ENCODE results near the gene CLIC5. TPM values are rescaled to one million over a fixed set of nuclear protein-coding genes. Genes with fewer than 3 reads are reported as not detected.

The CLIC5 gene
- polyA plus RNA-seq, 1 donor (not counting 4 experiments of a cell fraction or from before 2014, with no cell fraction given), result 0.09 TPM

- FAIRE-seq (no peak), DNase-seq (ENCODE audit: low read depth, low spot score) (no peak)
- Histone ChIP-seq H3K4me3 (ENCODE audit: control insufficient read depth in 2 of 3, extremely low read depth in 1 of 3, insufficient read depth in 2 of 3, low read depth in 1 of 3, low read length in 3 of 3) (no peak overlapping the region), H3K9ac (ENCODE audit: control insufficient read depth, extremely low read depth, insufficient read depth, low read length) (no peak overlapping the region), H4K20me1 (ENCODE audit: control insufficient read depth, extremely low read depth, insufficient read depth, low read length) (no peaks in the 10 kb centered on the region), H3K79me2 (ENCODE audit: control insufficient read depth, insufficient read depth, low read length) (no peaks in the 10 kb centered on the region), H3K9me1 (ENCODE audit: control insufficient read depth, extremely low read depth, insufficient read depth, low read length) (no peaks in the 10 kb centered on the region), H2AFZ (ENCODE audit: control insufficient read depth, low read length) (no peak overlapping the region), H3K4me1 (ENCODE audit: control insufficient read depth, extremely low read depth, insufficient read depth, low read length) (no peaks in the 10 kb centered on the region), H3K4me2 (ENCODE audit: control insufficient read depth, extremely low read depth, insufficient read depth, low read depth, low read length) (no peak overlapping the region), H3K36me3 (ENCODE audit: control insufficient read depth in 2 of 2, extremely low read depth in 1 of 2, insufficient read depth in 2 of 2, low read length in 2 of 2) (no peaks in the 10 kb centered on the region), H3K27ac (ENCODE audit: control insufficient read depth, insufficient read depth, low read length) (no peak overlapping the region), H3K27me3 (ENCODE audit: control insufficient read depth, extremely low read depth, insufficient read depth, low read length) (no peaks in the 10 kb centered on the region), H3K9me3 (ENCODE audit: control insufficient read depth, low read depth, low read length) (no peaks in the 10 kb centered on the region)
- TF ChIP-seq CTCF (optimal IDR thresholded peaks at IDR 0.05 in 1 of 3, IDR thresholded peaks at IDR 0.05 in 1 of 3, conservative IDR thresholded peaks at IDR 0.05 in 1 of 3; ENCODE audit: extremely low read depth in 1 of 3, insufficient read depth in 2 of 3, low read length in 3 of 3) (no peak), EZH2 (IDR thresholded peaks at IDR 0.05; ENCODE audit: low read length) (no peak)
- dilution Hi-C loops (cut with MboI; ENCODE audit: extremely low pct_ligation_motif_present, low sequenced_read_pairs), result no loop called here
Measured at GRCh38 chr6:45900808-45901752, 114.6 kb downstream of the CLIC5 start.

GRCh38 chr6:45899683-45899946 lies 116.0 kb downstream of the CLIC5 start:
- no peaks in the 10 kb centered on the region for H3K9me1 ChIP-seq (ENCODE audit: control insufficient read depth, extremely low read depth, insufficient read depth, low read length)
- no peaks in the 10 kb centered on the region for H3K27me3 ChIP-seq (ENCODE audit: control insufficient read depth, extremely low read depth, insufficient read depth, low read length)
- H3K79me2 ChIP-seq (ENCODE audit: control insufficient read depth, insufficient read depth, low read length), result no peaks in the 10 kb centered on the region
- H2AFZ ChIP-seq (ENCODE audit: control insufficient read depth, low read length), result no peak overlapping the region
- H3K4me2 ChIP-seq (ENCODE audit: control insufficient read depth, extremely low read depth, insufficient read depth, low read depth, low read length), result no peak overlapping the region
- FAIRE-seq, result no peak
- TF ChIP-seq EZH2 (IDR thresholded peaks at IDR 0.05; ENCODE audit: low read length) (no peak), CTCF (optimal IDR thresholded peaks at IDR 0.05 in 1 of 3, IDR thresholded peaks at IDR 0.05 in 1 of 3, conservative IDR thresholded peaks at IDR 0.05 in 1 of 3; ENCODE audit: extremely low read depth in 1 of 3, insufficient read depth in 2 of 3, low read length in 3 of 3) (no peak)
- no peaks in the 10 kb centered on the region for H3K4me1 ChIP-seq (ENCODE audit: control insufficient read depth, extremely low read depth, insufficient read depth, low read length)
- DNase-seq (ENCODE audit: low read depth, low spot score), result no peak
- no peak overlapping the region for H3K4me3 ChIP-seq (ENCODE audit: control insufficient read depth in 2 of 3, extremely low read depth in 1 of 3, insufficient read depth in 2 of 3, low read depth in 1 of 3, low read length in 3 of 3)
- H4K20me1 ChIP-seq (ENCODE audit: control insufficient read depth, extremely low read depth, insufficient read depth, low read length), result no peaks in the 10 kb centered on the region
- no peak overlapping the region for H3K27ac ChIP-seq (ENCODE audit: control insufficient read depth, insufficient read depth, low read length)
- no peaks in the 10 kb centered on the region for H3K36me3 ChIP-seq (ENCODE audit: control insufficient read depth in 2 of 2, extremely low read depth in 1 of 2, insufficient read depth in 2 of 2, low read length in 2 of 2)
- no peaks in the 10 kb centered on the region for H3K9me3 ChIP-seq (ENCODE audit: control insufficient read depth, low read depth, low read length)
- dilution Hi-C loops (cut with MboI; ENCODE audit: extremely low pct_ligation_motif_present, low sequenced_read_pairs), result no loop called here
- H3K9ac ChIP-seq (ENCODE audit: control insufficient read depth, extremely low read depth, insufficient read depth, low read length), result no peak overlapping the region
